Fibroblast of pulmonary artery (primary cell): ENCODE results near the gene NCAPH2.

Experiments
- DNase-seq: peaks from one replicate; pipeline ENCODE4 v3.0.0-alpha.2; 2010; ENCODE audit warnings: low read depth
- H3K4me3 ChIP-seq: replicated peaks from 2 replicates; pipeline ENCODE4 v1.5.1; 2011; ENCODE audit warnings: low read depth, mild to moderate bottlenecking, control low read depth, low read length, moderate library complexity
- CTCF ChIP-seq: IDR thresholded peaks from 2 replicates; pipeline ENCODE4 v1.5.1; 2011; ENCODE audit warnings: mild to moderate bottlenecking, control low read depth, low read length, inconsistent platforms; ENCODE audit errors: missing control alignments

Gene NCAPH2

DNA sequence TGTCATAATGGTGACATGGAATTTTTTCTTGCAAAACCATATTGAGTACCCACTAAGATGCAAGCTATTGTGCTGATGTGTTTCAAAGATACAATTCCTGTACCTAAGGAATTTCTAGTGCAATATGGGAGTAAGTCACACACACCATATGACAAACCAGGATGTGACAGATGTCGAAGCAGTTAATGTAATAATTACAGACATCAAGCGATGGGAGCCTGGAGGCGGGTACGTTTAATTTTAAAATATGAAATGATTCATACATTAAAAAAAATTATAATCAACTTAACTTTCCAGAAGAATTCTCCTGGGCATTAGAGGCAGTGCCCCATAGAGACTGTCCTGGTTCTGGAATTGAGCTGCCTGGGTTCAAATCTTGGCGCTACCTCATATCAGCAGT lies 48.7 kb downstream of the NCAPH2 start:
- H3K4me3 ChIP-seq, result no peak overlapping the region
- no peak for DNase-seq
- no peak for TF ChIP-seq CTCF

- H3K4me3 ChIP-seq, result no peak overlapping the region
- no peak for DNase-seq
- TF ChIP-seq CTCF, result no peak
These were observed 52.0 kb downstream of the NCAPH2 start for GRCh38 chr22:50560034-50560433.

DNA sequence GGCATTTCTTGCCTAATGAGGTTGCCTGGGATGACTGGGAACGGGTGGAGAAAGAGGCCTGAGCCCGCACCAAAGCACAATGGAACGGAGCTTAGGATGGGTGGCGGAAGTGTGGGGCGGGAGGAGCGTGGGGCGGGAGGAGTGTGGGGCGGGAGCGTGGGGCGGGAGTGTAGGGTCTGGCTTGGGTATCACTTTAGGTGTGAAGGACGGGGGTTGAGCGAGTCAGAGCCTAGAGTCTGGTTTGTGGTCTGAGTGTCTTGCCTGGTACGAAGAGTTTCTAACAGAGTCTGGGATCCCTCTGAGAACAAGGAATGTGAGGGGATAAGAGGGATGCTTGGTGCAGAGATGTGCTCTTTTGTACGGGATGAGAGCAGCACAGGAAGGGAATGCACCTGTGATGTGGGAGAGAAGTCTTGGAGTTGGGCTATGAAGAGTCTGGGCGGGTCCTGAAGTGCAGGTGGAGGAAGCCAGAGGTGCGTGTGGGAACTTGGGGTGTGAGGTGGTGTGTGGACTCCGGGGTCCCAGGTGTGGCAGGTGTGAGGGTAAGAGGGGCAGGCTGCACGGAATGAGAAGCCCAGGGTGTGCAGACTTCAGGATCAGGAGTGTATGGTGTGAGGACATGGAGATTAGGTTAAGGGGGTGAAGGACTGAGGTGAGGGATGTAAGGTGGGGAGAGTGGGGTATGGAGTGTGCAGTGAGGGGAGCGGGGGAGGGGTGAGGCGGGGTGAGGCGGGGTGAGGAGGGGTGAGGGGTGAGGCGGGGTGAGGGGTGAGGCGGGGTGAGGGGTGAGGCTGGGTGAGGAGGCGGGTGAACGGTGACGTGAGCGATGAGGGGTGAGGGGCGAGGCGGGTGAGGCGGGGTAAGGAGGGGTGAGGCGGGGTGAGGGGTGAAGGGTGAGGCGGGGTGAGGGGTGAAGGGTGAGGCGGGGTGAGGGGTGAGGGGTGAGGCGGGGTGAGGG lies 53.7 kb downstream of the NCAPH2 start:
- DNase-seq, result no peak
- TF ChIP-seq CTCF, result no peak
- no peak overlapping the region for H3K4me3 ChIP-seq

DNA sequence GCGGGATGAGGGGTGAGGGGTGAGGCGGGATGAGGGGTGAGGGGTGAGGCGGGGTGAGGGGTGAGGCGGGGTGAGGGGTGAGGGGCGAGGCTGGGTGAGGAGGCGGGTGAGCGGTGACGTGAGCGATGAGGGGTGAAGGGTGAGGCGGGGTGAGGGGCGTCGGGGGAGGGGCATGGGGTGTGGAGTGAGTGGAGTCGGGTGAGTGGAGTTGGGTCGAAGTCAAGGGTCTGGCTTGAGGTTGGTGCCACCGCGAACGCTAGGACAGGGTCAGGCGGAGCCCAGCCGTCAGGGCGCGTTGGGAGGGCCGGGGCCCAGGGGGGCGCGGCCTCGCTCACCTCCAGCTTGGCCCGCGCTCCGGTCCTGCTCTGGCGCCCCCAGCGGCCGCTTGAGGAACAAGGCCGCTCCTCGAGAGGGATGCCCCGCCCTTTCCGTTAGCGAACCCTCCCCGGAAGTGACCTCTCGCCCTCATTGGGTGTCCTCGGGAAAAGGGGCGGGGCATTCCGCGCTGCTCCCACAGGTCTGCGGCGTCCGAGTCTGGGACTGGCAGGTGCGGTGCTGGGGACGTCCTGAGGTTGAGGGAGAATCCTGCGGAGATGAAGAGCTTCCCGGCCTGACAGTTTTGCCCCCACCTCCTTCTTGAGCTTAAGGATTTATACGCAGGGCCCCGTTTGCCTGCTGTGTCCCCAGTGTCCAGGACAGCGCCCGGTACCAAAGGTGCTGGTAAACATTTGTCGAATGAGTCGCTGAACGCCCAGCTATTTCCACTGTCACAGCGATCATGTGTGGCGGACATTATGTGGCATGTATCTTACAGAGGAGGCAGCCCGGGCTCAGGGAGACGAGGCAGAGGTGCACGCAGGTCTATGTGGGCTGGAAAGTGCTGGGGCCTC lies 54.7 kb downstream of the NCAPH2 start, which contains the start of gene SYCE3:
TSS of gene SYCE3 (minus strand) at position 397 of the 890 bp plus-strand sequence. CDS start 6,514 bp downstream, outside the sequence.
- peak; percentile 86 for DNase-seq
- peak within 1 kb of the TSS; percentile 60 for H3K4me3 ChIP-seq
- peak; percentile 54 for TF ChIP-seq CTCF

GRCh38 chr22:50563413-50564160 lies 55.6 kb downstream of the NCAPH2 start:
- no peak for DNase-seq
- H3K4me3 ChIP-seq, result peak overlapping the region; percentile 60
- TF ChIP-seq CTCF, result no peak

- no peak for TF ChIP-seq CTCF
- DNase-seq, result no peak
- H3K4me3 ChIP-seq, result no peak overlapping the region
These were observed 56.3 kb downstream of the NCAPH2 start for GRCh38 chr22:50564289-50564688.
